ENCODE data around the gene EEF1A1.
"Not testable (repeated sequence)": the region's sequence is repeated elsewhere in the genome, so short reads cannot be mapped to it uniquely, and the experiment has no call there.

DNA sequence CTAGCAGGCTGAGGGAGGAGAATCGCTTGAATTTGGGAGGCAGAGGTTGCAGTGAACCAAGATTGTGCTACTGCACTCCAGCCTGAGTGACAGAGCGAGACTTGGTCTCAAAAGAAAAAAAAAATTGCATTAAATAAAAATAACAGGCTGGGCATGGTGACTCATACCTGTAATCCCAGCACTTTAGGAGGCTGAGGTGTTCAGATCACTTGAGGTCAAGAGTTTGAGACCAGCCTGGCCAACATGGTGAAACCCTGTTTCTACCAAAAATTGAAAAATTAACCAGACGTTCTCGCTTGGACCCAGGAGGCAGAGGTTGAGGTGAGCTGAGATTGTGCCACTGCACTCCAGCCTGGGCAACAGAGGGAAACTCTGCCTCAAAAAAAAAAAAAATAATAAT is 30.3 kb upstream of the EEF1A1 start:
- TF ChIP-seq, protein P1, sequence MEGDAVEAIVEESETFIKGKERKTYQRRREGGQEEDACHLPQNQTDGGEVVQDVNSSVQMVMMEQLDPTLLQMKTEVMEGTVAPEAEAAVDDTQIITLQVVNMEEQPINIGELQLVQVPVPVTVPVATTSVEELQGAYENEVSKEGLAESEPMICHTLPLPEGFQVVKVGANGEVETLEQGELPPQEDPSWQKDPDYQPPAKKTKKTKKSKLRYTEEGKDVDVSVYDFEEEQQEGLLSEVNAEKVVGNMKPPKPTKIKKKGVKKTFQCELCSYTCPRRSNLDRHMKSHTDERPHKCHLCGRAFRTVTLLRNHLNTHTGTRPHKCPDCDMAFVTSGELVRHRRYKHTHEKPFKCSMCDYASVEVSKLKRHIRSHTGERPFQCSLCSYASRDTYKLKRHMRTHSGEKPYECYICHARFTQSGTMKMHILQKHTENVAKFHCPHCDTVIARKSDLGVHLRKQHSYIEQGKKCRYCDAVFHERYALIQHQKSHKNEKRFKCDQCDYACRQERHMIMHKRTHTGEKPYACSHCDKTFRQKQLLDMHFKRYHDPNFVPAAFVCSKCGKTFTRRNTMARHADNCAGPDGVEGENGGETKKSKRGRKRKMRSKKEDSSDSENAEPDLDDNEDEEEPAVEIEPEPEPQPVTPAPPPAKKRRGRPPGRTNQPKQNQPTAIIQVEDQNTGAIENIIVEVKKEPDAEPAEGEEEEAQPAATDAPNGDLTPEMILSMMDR (conservative IDR thresholded peaks at IDR 0.05; ENCODE audit: low read depth, low read length) = not testable (repeated sequence)
- not testable (repeated sequence) for TF ChIP-seq EZH2 (IDR thresholded peaks at IDR 0.05; ENCODE audit: borderline replicate concordance, low read depth, low read length, poor library complexity, severe bottlenecking)
